ENCODE measurements around the gene OR4F17. TPM values are rescaled to one million over a fixed set of nuclear protein-coding genes. Genes with fewer than 3 reads are reported as not detected.

OR4F17 gene
- total and polyA plus RNA-seq, 3 experiments from 2014 or later: not detected

Other genes starting within 250 kb of the OR4F17 start
- not detected for gene PLPP2, start 184.3 kb downstream of the OR4F17 start, total RNA-seq
- gene PLPP2, start 184.3 kb downstream of the OR4F17 start, polyA plus RNA-seq: 2.3 TPM
- gene MIER2, start 237.7 kb downstream of the OR4F17 start, total RNA-seq: 10 to 100 TPM; 20.9 TPM
- gene MIER2, start 237.7 kb downstream of the OR4F17 start, polyA plus RNA-seq: 4.9 TPM

Data from CD8-positive, alpha-beta memory T cell (primary cell).